Lower lobe of right lung (tissue), 2 donors: ENCODE measurements around the gene FBXW11. TPM values are rescaled to one million over a fixed set of nuclear protein-coding genes. Genes with fewer than 3 reads are reported as not detected.

Experiments used
- ATAC-seq, 2 donors: fragments of 200-7000 bp; cut with Tn5 transposase; one replicate each; pipeline ENCODE4 v1.9.1; 2020 to 2022; ENCODE audit warnings: mild to moderate bottlenecking in 2 of 2, moderate library complexity in 2 of 2
- DNase-seq: peaks from one replicate; pipeline ENCODE4 v3.0.0-alpha.2; 2020
- H3K27ac ChIP-seq: fragments of 200-600 bp; one replicate; pipeline ENCODE4 v1.8.0; 2022
- H3K27me3 ChIP-seq: fragments of 200-600 bp; one replicate; pipeline ENCODE4 v1.8.0; 2022; ENCODE audit warnings: low read depth
- H3K36me3 ChIP-seq: fragments of 200-600 bp; one replicate; pipeline ENCODE4 v1.8.0; 2022; ENCODE audit warnings: mild to moderate bottlenecking
- H3K4me1 ChIP-seq: fragments of 200-600 bp; one replicate; pipeline ENCODE4 v1.8.0; 2022
- H3K4me3 ChIP-seq: fragments of 200-600 bp; one replicate; pipeline ENCODE4 v1.8.0; 2022; ENCODE audit warnings: mild to moderate bottlenecking
- H3K9me3 ChIP-seq: fragments of 200-600 bp; one replicate; pipeline ENCODE4 v1.8.0; 2022
- CTCF ChIP-seq: fragments of 200-600 bp; IDR thresholded peaks from one replicate; pipeline ENCODE4 v1.8.0; 2022; ENCODE audit warnings: antibody characterized with exemption, mild to moderate bottlenecking
- intact Hi-C: fragments of 100-400 bp; cut with DNase I; formaldehyde crosslinking; loops from one replicate; pipeline ENCODE4 v1.11.0; 2022
- total RNA-seq: library from RNA; stranded (reverse); fragmentation: NEBNext Ultra II Directional; extraction: Animal tissue kit (Norgen Biotek cat#: 25700); gene quantifications from one replicate; pipeline ENCODE4 v1.2.1, GENCODE V29; 2021
- donor health status: DM: no; HTN: yes; CAD: no; lungs with severe emphysema.

The FBXW11 gene
- total RNA-seq, 1 donor from 2014 or later: 52.8 TPM

GRCh38 chr5:171989946-171990712 lies 16.3 kb downstream of the FBXW11 start:
- intact Hi-C loops: no loop called here
- ATAC-seq: peak in 1 of 2 donors; percentile 67

GRCh38 chr5:171989276-171989675 lies 17.2 kb downstream of the FBXW11 start:
- H3K27ac ChIP-seq: no peak overlapping the region
- DNase-seq (no peak), ATAC-seq (peak; percentile 56 to 76)
- peaks cover 30% of the 10 kb centered on the region for H3K4me1 ChIP-seq
- no peak overlapping the region for H3K4me3 ChIP-seq
- intact Hi-C loops: no loop called here
- H3K9me3 ChIP-seq: no peaks in the 10 kb centered on the region
- H3K27me3 ChIP-seq: no peaks in the 10 kb centered on the region
- no peak for TF ChIP-seq CTCF
- H3K36me3 ChIP-seq: peaks cover 6% of the 10 kb centered on the region

More at GRCh38 chr5:171989946-171990712, 16.3 kb downstream of the FBXW11 start:
- DNase-seq: no peak
- TF ChIP-seq CTCF: no peak
- Histone ChIP-seq H3K9me3 (no peaks in the 10 kb centered on the region), H3K27ac (no peak overlapping the region), H3K27me3 (no peaks in the 10 kb centered on the region), H3K4me3 (no peak overlapping the region), H3K36me3 (peaks cover 11% of the 10 kb centered on the region), H3K4me1 (peaks cover 27% of the 10 kb centered on the region)

- H3K27me3 ChIP-seq: no peaks in the 10 kb centered on the region
- H3K9me3 ChIP-seq: no peaks in the 10 kb centered on the region
- no peaks in the 10 kb centered on the region for H3K36me3 ChIP-seq
- TF ChIP-seq CTCF: no peak
- no peak for DNase-seq
- no peak for ATAC-seq
- H3K4me1 ChIP-seq: peaks cover 30% of the 10 kb centered on the region
- intact Hi-C loops: no loop called here
- H3K4me3 ChIP-seq: no peak overlapping the region
- no peak overlapping the region for H3K27ac ChIP-seq
Measured at GRCh38 chr5:171986772-171987171, 19.7 kb downstream of the FBXW11 start.

- Histone ChIP-seq H3K9me3 (peaks cover 6% of the 10 kb centered on the region), H3K4me3 (no peak overlapping the region), H3K4me1 (peaks cover 21% of the 10 kb centered on the region), H3K36me3 (no peaks in the 10 kb centered on the region), H3K27ac (no peak overlapping the region), H3K27me3 (no peaks in the 10 kb centered on the region)
- no peak for TF ChIP-seq CTCF
- DNase-seq (no peak), ATAC-seq (peak in 1 of 2 donors; percentile 11)
- intact Hi-C loops: no loop called here
Measured at GRCh38 chr5:171984748-171985419, 21.6 kb downstream of the FBXW11 start.

GRCh38 chr5:171981847-171982246 lies 24.6 kb downstream of the FBXW11 start:
- H3K4me1 ChIP-seq: peaks cover 9% of the 10 kb centered on the region
- ATAC-seq: no peak
- intact Hi-C loops: no loop called here

More at GRCh38 chr5:171981847-171982246, 24.6 kb downstream of the FBXW11 start:
- no peak for TF ChIP-seq CTCF
- Histone ChIP-seq H3K9me3 (peaks cover 16% of the 10 kb centered on the region), H3K27ac (no peak overlapping the region), H3K27me3 (no peaks in the 10 kb centered on the region), H3K36me3 (no peaks in the 10 kb centered on the region), H3K4me3 (no peak overlapping the region)
- no peak for DNase-seq
